Peyer's patch (tissue), 4 donors: ENCODE measurements around the gene PHC1. TPM values are rescaled to one million over a fixed set of nuclear protein-coding genes. Genes with fewer than 3 reads are reported as not detected.
A peak's percentile ranks its signal among the peaks of the same experiment; 100 is the strongest.
"Not testable (repeated sequence)": the region's sequence is repeated elsewhere in the genome, so short reads cannot be mapped to it uniquely, and the experiment has no call there.

ENCODE experiments used
- DNase-seq, 3 donors: peaks; one replicate each; pipeline ENCODE4 v3.0.0-alpha.2; 2017 to 2019
- H3K27ac ChIP-seq, 4 donors: fragments of 200-600 bp; sonication (generic); one replicate each; pipeline ENCODE4 v1.5.1; 2016 to 2019
- H3K27me3 ChIP-seq, 2 donors: fragments of 200-600 bp; sonication (generic); one replicate each; pipeline ENCODE4 v1.5.1; 2019
- H3K36me3 ChIP-seq, 3 donors: fragments of 200-600 bp; sonication (generic); one replicate each; pipeline ENCODE4 v1.5.1; 2016 to 2019
- H3K4me1 ChIP-seq, 4 donors: fragments of 200-600 bp; sonication (generic); one replicate each; pipeline ENCODE4 v1.5.1; 2016 to 2019
- H3K4me3 ChIP-seq, 4 donors: fragments of 200-600 bp; sonication (generic); 1 replicate in 3 of 4; 2 replicates in 1 of 4; pipeline ENCODE4 v1.5.1; 2016 to 2019; ENCODE audit warnings: mild to moderate bottlenecking in 1 of 4
- H3K9me3 ChIP-seq, 4 donors: fragments of 200-600 bp; sonication (generic); one replicate each; pipeline ENCODE4 v1.5.1; 2016 to 2019; ENCODE audit warnings: mild to moderate bottlenecking in 1 of 4
- CTCF ChIP-seq, 6 experiments: fragments of 450-650 bp in 4 of 6; fragments of 200-600 bp in 2 of 6; sonication (generic) in 1 of 6; IDR thresholded peaks; one replicate each; pipeline ENCODE4 v1.5.1; 2017 to 2019; ENCODE audit warnings: antibody characterized with exemption in 6 of 6, mild to moderate bottlenecking in 3 of 6, moderate library complexity in 1 of 6
- POLR2A ChIP-seq, 2 donors: fragments of 450-650 bp; IDR thresholded peaks; one replicate each; pipeline ENCODE4 v1.5.1; 2017; ENCODE audit warnings: antibody characterized with exemption in 2 of 2, mild to moderate bottlenecking in 2 of 2, moderate library complexity in 2 of 2
- total RNA-seq, 4 donors: library from RNA; depleted of rRNA; stranded (reverse); fragments of >200 nt; gene quantifications; one replicate each; pipeline ENCODE4 v1.1.0, GENCODE V29; 2016

PHC1 gene
- total RNA-seq, 4 donors from 2014 or later, result 11.2 to 52.8 (median 31.0) TPM

DNA sequence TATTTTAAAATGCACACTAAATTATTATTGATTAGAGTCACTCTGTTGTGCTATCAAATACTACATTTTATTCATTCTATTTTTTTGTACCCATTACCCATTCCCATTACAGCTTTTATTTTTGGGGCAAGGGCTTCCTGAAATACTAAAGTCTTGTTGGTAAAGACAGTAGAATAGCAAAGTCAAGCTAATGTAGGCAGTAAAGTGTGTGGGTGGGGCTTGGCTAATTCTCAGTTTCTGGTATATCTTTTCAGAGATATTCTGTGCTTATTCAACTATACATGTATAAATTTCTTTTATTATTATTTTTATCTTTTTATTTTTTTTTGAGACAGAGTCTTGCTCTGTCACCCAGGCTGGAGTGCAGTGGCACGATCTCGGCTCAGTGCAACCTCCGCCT, 22.3 kb upstream of the PHC1 start:
- Histone ChIP-seq H3K4me3 (no peak overlapping the region), H3K36me3 (no peaks in the 10 kb centered on the region), H3K9me3 (no peaks in the 10 kb centered on the region), H3K4me1 (no peaks in the 10 kb centered on the region), H3K27me3 (no peaks in the 10 kb centered on the region), H3K27ac (no peak overlapping the region)
- DNase-seq, result no peak
- TF ChIP-seq POLR2A (IDR thresholded peaks at IDR 0.05) (no peak), CTCF (IDR thresholded peaks at IDR 0.05) (no peak)

- H3K9me3 ChIP-seq, result no peaks in the 10 kb centered on the region
- no peaks in the 10 kb centered on the region for H3K4me1 ChIP-seq
- no peak overlapping the region for H3K4me3 ChIP-seq
- no peaks in the 10 kb centered on the region for H3K27me3 ChIP-seq
- no peak for TF ChIP-seq CTCF (IDR thresholded peaks at IDR 0.05)
- no peak for TF ChIP-seq POLR2A (IDR thresholded peaks at IDR 0.05)
- no peaks in the 10 kb centered on the region for H3K36me3 ChIP-seq
- DNase-seq, result no peak
- no peak overlapping the region for H3K27ac ChIP-seq
These were observed 19.9 kb upstream of the PHC1 start for GRCh38 chr12:8894378-8894777.

- no peak overlapping the region for H3K4me3 ChIP-seq
These were observed 19.3 kb upstream of the PHC1 start for GRCh38 chr12:8894986-8895385.

DNA sequence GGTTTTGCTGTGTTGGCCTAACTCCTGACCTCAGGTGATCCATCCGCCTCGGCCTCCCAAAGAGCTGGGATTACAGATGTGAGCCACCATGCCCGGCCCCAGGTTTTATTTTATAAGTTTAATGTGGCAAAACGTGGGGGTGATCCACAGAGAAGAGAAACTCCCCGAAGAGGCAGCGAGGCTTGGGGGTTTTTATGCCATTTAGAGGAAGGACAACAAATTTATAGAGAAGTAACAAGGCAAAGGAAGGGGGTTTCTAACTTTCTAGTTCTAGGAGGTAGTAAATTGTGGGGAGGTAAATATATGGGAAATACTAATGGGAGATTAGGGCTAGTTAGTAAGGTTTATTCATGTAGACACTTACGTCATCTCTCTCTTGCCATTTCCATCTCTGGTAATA, 17.2 kb upstream of the PHC1 start:
- TF ChIP-seq CTCF (IDR thresholded peaks at IDR 0.05) (no peak), POLR2A (IDR thresholded peaks at IDR 0.05) (no peak)

More at GRCh38 chr12:8894986-8895385, 19.3 kb upstream of the PHC1 start:
- Histone ChIP-seq H3K36me3 (no peaks in the 10 kb centered on the region), H3K27me3 (no peaks in the 10 kb centered on the region), H3K4me1 (no peaks in the 10 kb centered on the region), H3K27ac (no peak overlapping the region), H3K9me3 (no peaks in the 10 kb centered on the region)
- no peak for DNase-seq
- TF ChIP-seq CTCF (IDR thresholded peaks at IDR 0.05) (no peak), POLR2A (IDR thresholded peaks at IDR 0.05) (no peak)

GRCh38 chr12:8899830-8900229, 14.5 kb upstream of the PHC1 start:
- H3K4me1 ChIP-seq, result no peaks in the 10 kb centered on the region
- H3K27me3 ChIP-seq, result no peaks in the 10 kb centered on the region
- TF ChIP-seq CTCF (IDR thresholded peaks at IDR 0.05), result no peak
- TF ChIP-seq POLR2A (IDR thresholded peaks at IDR 0.05), result no peak
- DNase-seq, result no peak
- no peak overlapping the region for H3K27ac ChIP-seq
- H3K9me3 ChIP-seq, result no peaks in the 10 kb centered on the region
- no peaks in the 10 kb centered on the region for H3K36me3 ChIP-seq
- no peak overlapping the region for H3K4me3 ChIP-seq

More for the DNA sequence above, 17.2 kb upstream of the PHC1 start:
- H3K4me3 ChIP-seq, result no peak overlapping the region
- H3K27ac ChIP-seq, result no peak overlapping the region
- no peaks in the 10 kb centered on the region for H3K27me3 ChIP-seq
- no peaks in the 10 kb centered on the region for H3K36me3 ChIP-seq
- H3K9me3 ChIP-seq, result no peaks in the 10 kb centered on the region
- no peak for DNase-seq
- no peaks in the 10 kb centered on the region for H3K4me1 ChIP-seq

GRCh38 chr12:8902703-8903102, 11.6 kb upstream of the PHC1 start:
- H3K9me3 ChIP-seq, H3K27ac ChIP-seq: not testable (repeated sequence)
- peak in 1 of 3 donors; percentile 42 for DNase-seq

More at GRCh38 chr12:8902703-8903102, 11.6 kb upstream of the PHC1 start:
- H3K4me3 ChIP-seq, H3K4me1 ChIP-seq, H3K27me3 ChIP-seq, H3K36me3 ChIP-seq: not testable (repeated sequence)
